HL-60 (cell line): Measurements from ENCODE around the gene CLSTN2.

Experiments used
- DNase-seq, 2 experiments: peaks; one replicate each; pipeline ENCODE4 v3.0.0-alpha.2; 2010 to 2020; ENCODE audit warnings: low read depth in 1 of 2, low spot score in 1 of 2
- H3K27ac ChIP-seq: fragments of 250-450 bp; sonication (Bioruptor Pico); replicated peaks from 2 replicates; pipeline ENCODE4 v1.5.1; 2020; ENCODE audit warnings: mild to moderate bottlenecking, moderate library complexity
- H3K27me3 ChIP-seq: fragments of 250-450 bp; sonication (Bioruptor Pico); 2 replicates; pipeline ENCODE4 v1.5.1; 2021; ENCODE audit warnings: mild to moderate bottlenecking, moderate library complexity; ENCODE audit not compliant: insufficient read depth, poor library complexity, severe bottlenecking
- H3K4me3 ChIP-seq: replicated peaks from 2 replicates; pipeline ENCODE4 v1.5.1; 2011; ENCODE audit warnings: mild to moderate bottlenecking, control low read depth, low read length; ENCODE audit not compliant: insufficient read depth
- GABPA ChIP-seq: IDR thresholded peaks from 2 replicates; pipeline ENCODE4 v1.6.1; 2012; ENCODE audit warnings: low read depth
- POLR2AphosphoS5 ChIP-seq: IDR thresholded peaks from 2 replicates; pipeline ENCODE4 v1.6.1; 2012; ENCODE audit warnings: low read depth
- SPI1 ChIP-seq: IDR thresholded peaks from 2 replicates; pipeline ENCODE4 v1.6.1; 2012; ENCODE audit warnings: low read depth, mild to moderate bottlenecking, borderline replicate concordance
- TF ChIP-seq, protein P1 (sequence below): IDR thresholded peaks from 2 replicates; pipeline ENCODE4 v1.6.1; 2012; ENCODE audit warnings: low read depth; ENCODE audit not compliant: insufficient replicate concordance
- TF ChIP-seq, protein P2 (sequence below): IDR thresholded peaks from one replicate; pipeline ENCODE4 v1.5.1; 2011; ENCODE audit warnings: low read length, control low read depth, inconsistent platforms; ENCODE audit not compliant: insufficient read depth

CLSTN2 gene

DNA sequence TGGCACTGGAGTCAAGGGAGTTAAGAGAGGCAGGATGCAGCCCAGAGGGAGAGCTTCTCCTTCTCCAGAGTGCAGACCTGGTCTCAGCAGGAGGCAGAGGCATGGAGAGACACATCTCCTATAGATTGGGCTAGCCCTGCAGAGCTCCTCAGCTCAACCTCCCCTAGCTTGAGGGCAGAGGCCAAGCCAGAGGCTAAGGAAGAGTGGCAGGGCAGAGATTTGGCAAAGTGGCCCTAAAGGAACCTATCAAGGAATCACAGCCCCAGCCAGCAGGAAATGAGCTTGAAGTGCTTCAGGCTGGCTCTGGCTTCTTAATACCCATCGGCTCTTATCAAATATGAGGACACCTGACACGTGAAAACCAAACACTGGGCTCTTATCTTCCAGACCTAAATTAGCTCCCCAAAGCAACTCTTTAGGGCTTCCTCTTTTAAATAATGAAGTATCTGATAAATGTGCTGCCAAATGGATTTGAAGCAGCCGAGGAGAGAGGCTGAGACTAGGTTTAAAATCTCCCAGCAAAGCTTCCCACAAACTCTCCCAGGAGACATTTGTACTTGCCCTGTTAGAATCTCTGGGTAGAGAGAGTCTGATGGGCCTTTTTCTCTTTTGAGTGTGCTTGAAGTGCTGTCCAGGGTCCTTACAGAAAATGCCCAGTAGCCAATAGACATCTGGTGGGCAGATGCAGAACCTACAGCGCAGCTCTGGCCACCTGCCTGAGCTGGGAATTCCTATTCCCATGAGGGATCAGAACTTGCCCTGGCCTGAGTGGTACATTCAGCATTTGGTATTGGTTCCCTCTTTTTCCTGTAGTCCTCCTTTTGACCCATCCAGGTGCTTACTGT is 271.4 kb downstream of the CLSTN2 start:
- Histone ChIP-seq H3K27ac (no peak overlapping the region), H3K4me3 (no peak overlapping the region), H3K27me3 (no peaks in the 10 kb centered on the region)
- TF ChIP-seq GABPA = no peak
- TF ChIP-seq, protein P1, sequence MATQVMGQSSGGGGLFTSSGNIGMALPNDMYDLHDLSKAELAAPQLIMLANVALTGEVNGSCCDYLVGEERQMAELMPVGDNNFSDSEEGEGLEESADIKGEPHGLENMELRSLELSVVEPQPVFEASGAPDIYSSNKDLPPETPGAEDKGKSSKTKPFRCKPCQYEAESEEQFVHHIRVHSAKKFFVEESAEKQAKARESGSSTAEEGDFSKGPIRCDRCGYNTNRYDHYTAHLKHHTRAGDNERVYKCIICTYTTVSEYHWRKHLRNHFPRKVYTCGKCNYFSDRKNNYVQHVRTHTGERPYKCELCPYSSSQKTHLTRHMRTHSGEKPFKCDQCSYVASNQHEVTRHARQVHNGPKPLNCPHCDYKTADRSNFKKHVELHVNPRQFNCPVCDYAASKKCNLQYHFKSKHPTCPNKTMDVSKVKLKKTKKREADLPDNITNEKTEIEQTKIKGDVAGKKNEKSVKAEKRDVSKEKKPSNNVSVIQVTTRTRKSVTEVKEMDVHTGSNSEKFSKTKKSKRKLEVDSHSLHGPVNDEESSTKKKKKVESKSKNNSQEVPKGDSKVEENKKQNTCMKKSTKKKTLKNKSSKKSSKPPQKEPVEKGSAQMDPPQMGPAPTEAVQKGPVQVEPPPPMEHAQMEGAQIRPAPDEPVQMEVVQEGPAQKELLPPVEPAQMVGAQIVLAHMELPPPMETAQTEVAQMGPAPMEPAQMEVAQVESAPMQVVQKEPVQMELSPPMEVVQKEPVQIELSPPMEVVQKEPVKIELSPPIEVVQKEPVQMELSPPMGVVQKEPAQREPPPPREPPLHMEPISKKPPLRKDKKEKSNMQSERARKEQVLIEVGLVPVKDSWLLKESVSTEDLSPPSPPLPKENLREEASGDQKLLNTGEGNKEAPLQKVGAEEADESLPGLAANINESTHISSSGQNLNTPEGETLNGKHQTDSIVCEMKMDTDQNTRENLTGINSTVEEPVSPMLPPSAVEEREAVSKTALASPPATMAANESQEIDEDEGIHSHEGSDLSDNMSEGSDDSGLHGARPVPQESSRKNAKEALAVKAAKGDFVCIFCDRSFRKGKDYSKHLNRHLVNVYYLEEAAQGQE = peak; percentile 91
- DNase-seq = no peak

DNA sequence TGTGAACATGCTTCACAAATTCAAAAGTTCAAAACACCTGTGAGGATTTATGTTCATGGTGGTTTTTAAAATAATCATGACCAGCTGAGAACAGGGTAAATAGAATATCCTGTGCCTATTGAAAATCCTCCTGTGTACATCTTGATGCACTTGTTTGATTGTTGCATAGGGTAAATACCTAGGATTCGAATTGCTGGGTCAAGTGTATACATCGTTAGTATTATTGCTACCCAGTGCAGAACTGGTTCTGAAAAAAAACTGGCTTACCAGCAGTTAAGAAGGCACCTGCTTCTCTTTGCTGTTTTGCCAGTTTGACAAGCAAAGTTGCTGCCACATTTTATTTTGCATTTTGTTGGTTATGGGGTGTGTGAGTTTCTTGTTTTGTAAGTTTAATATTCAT is 272.6 kb downstream of the CLSTN2 start:
- H3K27me3 ChIP-seq = no peaks in the 10 kb centered on the region

DNA sequence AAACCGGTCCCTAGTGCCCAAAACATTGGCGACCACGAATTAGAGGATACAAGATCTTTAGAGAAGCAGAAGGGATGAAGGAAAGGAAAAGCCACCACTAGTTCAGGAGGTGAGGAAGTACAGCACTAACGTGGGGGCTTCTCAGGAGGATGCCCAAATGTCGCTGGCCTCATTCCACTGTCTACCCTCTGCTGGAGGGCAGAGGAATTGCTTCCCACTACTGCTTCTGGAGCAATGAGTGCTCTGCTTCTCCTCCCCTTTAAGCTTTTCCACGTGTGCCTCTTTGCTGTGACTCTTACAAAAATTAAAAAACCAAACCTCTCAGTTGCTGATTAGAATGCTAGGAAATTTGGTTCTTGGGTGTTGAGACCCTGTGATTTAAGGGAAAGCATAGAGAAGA is 281.3 kb downstream of the CLSTN2 start:
- DNase-seq = peak in 1 of 2 experiments; percentile 3
- TF ChIP-seq POLR2AphosphoS5 (no peak), GABPA (no peak), SPI1 (no peak)
- TF ChIP-seq, protein P1 = no peak
- TF ChIP-seq, protein P2, sequence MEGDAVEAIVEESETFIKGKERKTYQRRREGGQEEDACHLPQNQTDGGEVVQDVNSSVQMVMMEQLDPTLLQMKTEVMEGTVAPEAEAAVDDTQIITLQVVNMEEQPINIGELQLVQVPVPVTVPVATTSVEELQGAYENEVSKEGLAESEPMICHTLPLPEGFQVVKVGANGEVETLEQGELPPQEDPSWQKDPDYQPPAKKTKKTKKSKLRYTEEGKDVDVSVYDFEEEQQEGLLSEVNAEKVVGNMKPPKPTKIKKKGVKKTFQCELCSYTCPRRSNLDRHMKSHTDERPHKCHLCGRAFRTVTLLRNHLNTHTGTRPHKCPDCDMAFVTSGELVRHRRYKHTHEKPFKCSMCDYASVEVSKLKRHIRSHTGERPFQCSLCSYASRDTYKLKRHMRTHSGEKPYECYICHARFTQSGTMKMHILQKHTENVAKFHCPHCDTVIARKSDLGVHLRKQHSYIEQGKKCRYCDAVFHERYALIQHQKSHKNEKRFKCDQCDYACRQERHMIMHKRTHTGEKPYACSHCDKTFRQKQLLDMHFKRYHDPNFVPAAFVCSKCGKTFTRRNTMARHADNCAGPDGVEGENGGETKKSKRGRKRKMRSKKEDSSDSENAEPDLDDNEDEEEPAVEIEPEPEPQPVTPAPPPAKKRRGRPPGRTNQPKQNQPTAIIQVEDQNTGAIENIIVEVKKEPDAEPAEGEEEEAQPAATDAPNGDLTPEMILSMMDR = peak; percentile 66
- no peak overlapping the region for H3K27ac ChIP-seq
- H3K27me3 ChIP-seq = no peaks in the 10 kb centered on the region
- no peak overlapping the region for H3K4me3 ChIP-seq

More for the DNA sequence above, 272.6 kb downstream of the CLSTN2 start:
- DNase-seq = no peak
- TF ChIP-seq POLR2AphosphoS5 (no peak), SPI1 (no peak), GABPA (no peak)
- TF ChIP-seq, protein P1 = no peak
- TF ChIP-seq, protein P2 = no peak
- Histone ChIP-seq H3K27ac (no peak overlapping the region), H3K4me3 (no peak overlapping the region)
